HG03439 (cell line): Measurements from ENCODE around the gene TMEM225B.
"Not testable (repeated sequence)": the region's sequence is repeated elsewhere in the genome, so short reads cannot be mapped to it uniquely, and the experiment has no call there.

Experiments used
- ATAC-seq: cut with Tn5 transposase; IDR thresholded peaks from one replicate; pipeline ENCODE4 v1.9.1; 2021; ENCODE audit warnings: mild to moderate bottlenecking, moderate library complexity; ENCODE audit not compliant: unreplicated experiment

The TMEM225B gene, protein sequence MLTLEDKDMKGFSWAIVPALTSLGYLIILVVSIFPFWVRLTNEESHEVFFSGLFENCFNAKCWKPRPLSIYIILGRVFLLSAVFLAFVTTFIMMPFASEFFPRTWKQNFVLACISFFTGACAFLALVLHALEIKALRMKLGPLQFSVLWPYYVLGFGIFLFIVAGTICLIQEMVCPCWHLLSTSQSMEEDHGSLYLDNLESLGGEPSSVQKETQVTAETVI

GRCh38 chr7:99597762-99598501, at the start of gene TMEM225B:
Gene TMEM225B, plus strand, starts transcription at chr7:99598267. Its CDS starts 6,122 bp downstream, at chr7:99604389.
- ATAC-seq = no peak

DNA sequence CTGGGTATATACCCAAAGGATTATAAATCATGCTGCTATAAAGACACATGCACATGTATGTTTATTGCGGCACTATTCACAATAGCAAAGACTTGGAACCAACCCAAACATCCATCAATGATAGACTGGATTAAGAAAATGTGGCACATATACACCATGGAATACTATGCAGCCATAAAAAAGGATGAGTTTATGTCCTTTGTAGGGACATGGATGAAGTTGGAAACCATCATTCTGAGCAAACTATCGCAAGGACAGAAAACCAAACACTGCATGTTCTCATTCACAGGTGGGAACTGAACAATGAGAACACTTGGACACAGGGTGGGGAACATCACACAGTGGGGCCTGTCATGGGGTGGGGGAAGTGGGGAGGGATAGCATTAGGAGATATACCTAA, 48.5 kb upstream of the TMEM225B start:
- not testable (repeated sequence) for ATAC-seq

GRCh38 chr7:99551334-99551733, 46.7 kb upstream of the TMEM225B start:
- no peak for ATAC-seq

GRCh38 chr7:99551767-99552463, 46.2 kb upstream of the TMEM225B start, which contains the start of gene FAM200A:
Gene FAM200A, minus strand, starts transcription at chr7:99552114. Its CDS starts 3,707 bp downstream, at chr7:99548407.
- peak; percentile 87 for ATAC-seq

DNA sequence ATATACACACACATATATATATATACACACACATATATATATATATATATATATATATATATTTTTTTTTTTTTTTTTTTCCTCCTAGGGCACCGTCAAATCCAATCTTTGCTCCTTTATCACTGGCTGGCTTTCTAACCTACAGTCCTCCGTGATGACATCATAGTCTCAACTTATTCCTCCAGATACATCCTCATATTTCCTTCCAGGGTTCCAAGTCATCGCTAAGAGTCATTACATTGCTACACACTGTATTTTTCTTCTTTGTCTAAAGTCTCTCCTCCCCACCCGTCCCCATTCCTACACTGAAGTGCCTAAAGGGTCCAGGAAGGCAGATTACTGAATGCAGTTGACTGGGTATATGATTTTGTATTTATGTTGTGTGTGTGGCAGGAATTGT, 45.0 kb upstream of the TMEM225B start:
- ATAC-seq = no peak

DNA sequence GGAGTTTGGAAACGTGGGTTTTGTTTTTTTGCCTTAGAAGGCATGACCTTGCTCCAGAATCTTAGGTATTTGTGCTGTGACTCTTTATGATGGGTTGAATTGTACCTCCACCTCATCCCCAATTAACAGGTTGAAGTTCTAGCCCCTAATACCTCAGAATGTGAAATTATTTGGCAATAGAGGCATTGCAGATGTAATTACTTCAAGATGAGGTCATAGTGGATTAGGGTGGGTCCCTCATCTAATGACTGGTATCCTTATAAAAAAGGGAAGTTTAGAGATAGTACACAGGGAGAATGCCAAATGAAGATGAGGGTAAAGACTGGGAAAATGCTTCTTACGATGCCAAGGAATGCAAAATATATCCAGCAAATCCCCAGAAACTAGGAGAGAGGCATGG, 43.1 kb upstream of the TMEM225B start:
- no peak for ATAC-seq

GRCh38 chr7:99557196-99557607, 40.9 kb upstream of the TMEM225B start:
- no peak for ATAC-seq

- ATAC-seq = no peak
Measured at GRCh38 chr7:99557940-99558305, 40.1 kb upstream of the TMEM225B start.

GRCh38 chr7:99558306-99559174, 39.5 kb upstream of the TMEM225B start, which contains the start of gene ZNF655:
Gene ZNF655, plus strand, starts transcription at chr7:99558642. Its CDS starts 1,918 bp downstream, at chr7:99560560.
- ATAC-seq = peak; percentile 79

DNA sequence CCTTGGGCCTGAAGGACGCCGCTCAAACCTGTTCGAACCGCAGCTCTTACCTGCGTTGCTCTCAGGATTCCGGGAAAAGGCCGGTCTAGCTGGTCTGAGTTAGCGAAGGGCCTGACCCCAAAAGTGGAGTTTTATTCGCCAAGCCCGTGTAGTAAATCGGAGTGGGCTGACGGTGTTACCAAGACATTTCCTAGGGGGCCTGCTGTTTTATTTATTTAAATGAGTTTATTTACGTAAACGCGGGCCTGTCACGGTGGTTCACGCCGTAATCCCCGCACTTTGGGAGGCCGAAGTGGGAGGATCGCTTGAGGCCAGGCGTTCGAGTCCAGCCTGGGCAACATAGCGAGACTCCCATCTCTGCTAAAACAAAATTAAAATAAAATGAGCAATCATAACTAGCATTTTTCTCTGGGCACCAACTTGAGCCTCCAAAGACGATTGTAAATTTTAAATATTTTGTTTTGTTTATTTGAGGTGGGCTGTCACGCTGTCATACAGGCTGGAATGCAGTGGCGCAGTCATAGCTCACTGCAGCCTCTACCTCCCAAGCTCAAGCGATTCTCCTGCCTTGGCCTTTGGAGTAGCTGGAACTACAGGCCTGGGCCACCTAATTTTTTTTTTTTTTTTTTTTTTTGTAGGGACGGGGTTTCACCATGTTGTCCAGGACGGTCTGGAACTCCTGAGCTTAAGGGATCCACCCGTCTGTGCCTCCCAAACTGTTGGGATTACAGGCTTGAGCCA, 38.7 kb upstream of the TMEM225B start:
- ATAC-seq = no peak

DNA sequence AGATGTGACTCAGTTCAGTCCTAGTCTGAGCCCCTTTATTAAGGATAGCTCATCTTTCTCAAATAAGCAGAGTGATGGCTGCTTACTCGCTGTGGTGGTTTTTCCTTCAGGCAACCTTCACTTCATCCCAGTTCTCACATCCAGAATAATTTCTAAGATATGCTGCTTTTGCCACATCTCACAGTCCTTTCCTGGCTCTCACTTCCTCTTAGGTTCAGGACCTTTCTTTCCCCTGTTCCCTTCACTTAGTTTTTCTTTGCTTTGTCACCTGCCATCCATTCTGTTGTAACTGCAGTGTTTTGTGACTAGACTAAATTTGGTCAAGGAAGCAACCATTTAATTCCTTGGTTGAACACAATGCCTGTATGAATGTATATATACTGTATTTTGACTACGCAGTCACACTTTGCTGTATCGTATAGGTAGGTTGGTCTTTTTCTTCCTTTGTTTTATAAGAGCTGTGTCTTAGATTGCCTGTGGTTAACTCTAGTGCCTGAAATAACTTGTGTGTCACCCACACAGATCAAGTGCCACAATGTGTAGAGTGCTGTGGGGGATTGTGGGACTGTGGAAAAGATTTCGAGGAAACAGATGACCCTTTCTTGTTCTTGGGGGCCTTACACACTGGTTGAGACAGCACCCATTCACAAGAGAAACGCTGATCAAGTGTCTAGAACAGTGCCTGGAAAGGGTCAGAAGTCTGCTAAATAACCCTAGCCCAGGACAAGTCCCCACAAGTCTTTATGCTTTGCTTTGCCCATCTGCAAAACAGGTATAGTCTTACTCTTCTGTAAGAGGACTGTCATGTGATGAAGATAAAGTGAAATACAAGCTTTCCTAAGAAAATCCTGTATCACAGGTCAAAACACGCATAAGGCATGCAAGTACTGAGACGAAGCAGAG, 37.0 kb upstream of the TMEM225B start:
- ATAC-seq = no peak

GRCh38 chr7:99561737-99562051, 36.4 kb upstream of the TMEM225B start:
- no peak for ATAC-seq

DNA sequence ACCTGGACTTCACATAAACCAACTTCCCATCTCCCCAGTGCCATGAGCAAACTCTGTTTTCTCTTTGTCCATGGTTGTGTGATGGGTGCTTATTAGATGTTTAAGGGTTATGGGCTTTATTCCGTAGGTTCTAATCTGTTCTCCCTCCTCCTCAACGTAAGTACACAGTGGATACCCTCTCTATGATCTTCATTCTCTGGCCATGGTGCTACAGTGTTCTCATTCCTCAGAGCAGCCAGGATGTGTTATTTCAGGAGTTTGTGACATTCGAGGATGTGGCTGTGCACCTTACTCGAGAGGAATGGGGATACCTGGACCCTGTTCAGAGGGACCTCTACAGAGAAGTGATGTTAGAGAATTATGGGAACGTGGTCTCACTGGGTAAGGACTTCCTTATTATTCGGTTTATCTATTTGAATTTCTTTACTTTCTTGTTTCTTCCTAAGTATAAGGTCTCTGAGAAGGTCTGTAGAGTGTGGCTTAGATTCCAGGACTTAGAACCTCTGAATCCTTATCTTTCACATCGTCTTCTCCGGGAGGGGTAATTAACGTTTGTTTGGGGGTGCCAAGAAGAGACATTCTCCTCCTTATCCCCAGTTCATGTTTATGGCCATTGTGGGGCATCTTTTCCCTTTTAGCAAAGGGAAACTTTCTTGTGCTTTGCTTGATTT, 35.8 kb upstream of the TMEM225B start:
- ATAC-seq = no peak

- ATAC-seq = no peak
Measured at GRCh38 chr7:99562832-99563231, 35.2 kb upstream of the TMEM225B start.

GRCh38 chr7:99563650-99564049, 34.4 kb upstream of the TMEM225B start:
- no peak for ATAC-seq

- not testable (repeated sequence) for ATAC-seq
Measured at GRCh38 chr7:99568770-99569169, 29.3 kb upstream of the TMEM225B start.

DNA sequence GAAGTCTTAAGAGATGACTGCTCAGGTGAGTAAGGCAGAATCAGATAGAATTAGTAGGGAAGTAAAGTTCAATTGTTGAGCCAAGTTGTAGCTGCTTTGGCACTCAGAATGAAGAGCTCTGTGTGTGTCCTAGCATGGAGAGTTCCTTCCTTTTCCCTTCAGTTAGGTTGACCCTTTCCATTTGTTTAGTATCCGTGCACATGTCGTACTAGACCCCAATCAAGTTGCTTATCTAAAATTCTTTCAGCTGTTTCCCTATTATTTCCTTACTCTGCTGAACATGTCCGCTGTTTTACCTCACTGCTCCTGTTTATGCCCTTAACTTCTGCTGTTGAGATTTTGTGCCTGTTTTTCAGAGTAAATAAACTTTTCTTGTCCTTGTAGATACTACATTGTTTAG, 26.3 kb upstream of the TMEM225B start:
- ATAC-seq = no peak

- ATAC-seq = no peak
Measured at GRCh38 chr7:99573257-99573656, 24.8 kb upstream of the TMEM225B start.

- no peak for ATAC-seq
Measured at GRCh38 chr7:99576251-99576650, 21.8 kb upstream of the TMEM225B start.
